Measurements from ENCODE around the gene PCDHA4.

- TF ChIP-seq EP300 (IDR thresholded peaks at IDR 0.05; ENCODE audit: borderline replicate concordance) (no peak), TCF12 (IDR thresholded peaks at IDR 0.05; ENCODE audit: low read depth) (no peak), ZBTB7A (IDR thresholded peaks at IDR 0.05; ENCODE audit: low read depth) (no peak), TAF1 (IDR thresholded peaks at IDR 0.05; ENCODE audit: low read depth) (no peak), FOXM1 (IDR thresholded peaks at IDR 0.05; ENCODE audit: borderline replicate concordance, low read depth) (no peak), EGR1 (IDR thresholded peaks at IDR 0.05) (no peak), REST (IDR thresholded peaks at IDR 0.05; ENCODE audit: low read depth) (no peak), NFIC (IDR thresholded peaks at IDR 0.05) (no peak), CEBPB (IDR thresholded peaks at IDR 0.05) (no peak), YY1 (IDR thresholded peaks at IDR 0.05; ENCODE audit: low read depth) (no peak), MAX (IDR thresholded peaks at IDR 0.05) (no peak), USF1 (IDR thresholded peaks at IDR 0.05) (no peak), RAD21 (IDR thresholded peaks at IDR 0.05; ENCODE audit: low read depth) (no peak), TEAD4 (IDR thresholded peaks at IDR 0.05) (no peak)
These were observed 11.6 kb upstream of the PCDHA4 start for GRCh38 chr5:140795259-140795641.
